ENCODE measurements around the gene GOPC.

- TF ChIP-seq TOX (CRISPR knock-in tag; IDR thresholded peaks at IDR 0.05; ENCODE audit: borderline replicate concordance) (no peak), PPARA (CRISPR knock-in tag; IDR thresholded peaks at IDR 0.05; ENCODE audit: borderline replicate concordance) (no peak), OSR1 (CRISPR knock-in tag; IDR thresholded peaks at IDR 0.05) (no peak), ZNF70 (CRISPR knock-in tag; IDR thresholded peaks at IDR 0.05) (no peak), ZFP30 (CRISPR knock-in tag; IDR thresholded peaks at IDR 0.05) (no peak)
These were observed 57.1 kb downstream of the GOPC start for GRCh38 chr6:117545161-117545595.
